ENCODE data around the gene SULT4A1. TPM values are rescaled to one million over a fixed set of nuclear protein-coding genes. Genes with fewer than 3 reads are reported as not detected.

Gene SULT4A1
- total RNA-seq, 1 donor from 2014 or later: 2.9 TPM

GRCh38 chr22:43895986-43896645 is 33.8 kb upstream of the SULT4A1 start:
- no peaks in the 10 kb centered on the region for H3K9me3 Mint-ChIP-seq (ENCODE audit: low read depth)
- peaks cover 24% of the 10 kb centered on the region for H3K27me3 Mint-ChIP-seq (ENCODE audit: low read depth)
- TF ChIP-seq, protein P1, sequence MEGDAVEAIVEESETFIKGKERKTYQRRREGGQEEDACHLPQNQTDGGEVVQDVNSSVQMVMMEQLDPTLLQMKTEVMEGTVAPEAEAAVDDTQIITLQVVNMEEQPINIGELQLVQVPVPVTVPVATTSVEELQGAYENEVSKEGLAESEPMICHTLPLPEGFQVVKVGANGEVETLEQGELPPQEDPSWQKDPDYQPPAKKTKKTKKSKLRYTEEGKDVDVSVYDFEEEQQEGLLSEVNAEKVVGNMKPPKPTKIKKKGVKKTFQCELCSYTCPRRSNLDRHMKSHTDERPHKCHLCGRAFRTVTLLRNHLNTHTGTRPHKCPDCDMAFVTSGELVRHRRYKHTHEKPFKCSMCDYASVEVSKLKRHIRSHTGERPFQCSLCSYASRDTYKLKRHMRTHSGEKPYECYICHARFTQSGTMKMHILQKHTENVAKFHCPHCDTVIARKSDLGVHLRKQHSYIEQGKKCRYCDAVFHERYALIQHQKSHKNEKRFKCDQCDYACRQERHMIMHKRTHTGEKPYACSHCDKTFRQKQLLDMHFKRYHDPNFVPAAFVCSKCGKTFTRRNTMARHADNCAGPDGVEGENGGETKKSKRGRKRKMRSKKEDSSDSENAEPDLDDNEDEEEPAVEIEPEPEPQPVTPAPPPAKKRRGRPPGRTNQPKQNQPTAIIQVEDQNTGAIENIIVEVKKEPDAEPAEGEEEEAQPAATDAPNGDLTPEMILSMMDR (IDR thresholded peaks at IDR 0.05): no peak
- no peak for DNase-seq (ENCODE audit: low spot score)
- H3K27ac Mint-ChIP-seq (ENCODE audit: unreplicated experiment): no peak overlapping the region
- no peaks in the 10 kb centered on the region for H3K36me3 Mint-ChIP-seq (ENCODE audit: low read depth)
- H3K4me1 Mint-ChIP-seq (ENCODE audit: low read depth): peaks cover 13% of the 10 kb centered on the region
- H3K4me3 Mint-ChIP-seq (ENCODE audit: unreplicated experiment): no peak overlapping the region

DNA sequence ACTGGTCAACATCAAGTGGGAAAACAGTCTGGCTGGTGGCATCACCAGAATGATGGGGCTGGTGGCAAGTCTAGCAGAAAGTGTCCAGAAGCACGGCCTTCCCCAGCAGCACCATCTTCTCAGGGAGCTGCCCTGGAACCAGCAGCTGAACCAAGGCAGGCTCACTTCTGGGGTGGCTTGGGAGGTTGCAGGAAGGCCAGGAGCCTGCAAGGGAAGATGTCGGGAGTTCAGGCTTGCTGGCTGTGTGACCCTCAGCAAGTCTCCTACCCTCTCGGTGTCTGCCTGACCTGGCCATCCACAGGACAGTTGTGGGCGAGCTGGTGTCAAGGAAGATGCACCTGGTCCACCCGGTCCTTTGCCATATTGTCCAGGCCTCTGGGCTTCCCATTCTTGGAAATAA is 31.8 kb upstream of the SULT4A1 start:
- Mint-ChIP-seq H3K27ac (ENCODE audit: unreplicated experiment) (no peak overlapping the region), H3K36me3 (ENCODE audit: low read depth) (no peaks in the 10 kb centered on the region), H3K4me3 (ENCODE audit: unreplicated experiment) (no peak overlapping the region), H3K9me3 (ENCODE audit: low read depth) (no peaks in the 10 kb centered on the region), H3K4me1 (ENCODE audit: low read depth) (peaks cover 13% of the 10 kb centered on the region), H3K27me3 (ENCODE audit: low read depth) (peaks cover 38% of the 10 kb centered on the region)
- peak; percentile 66 for DNase-seq (ENCODE audit: low spot score)
- TF ChIP-seq, protein P1 (IDR thresholded peaks at IDR 0.05): no peak

GRCh38 chr22:43893266-43893665 is 31.0 kb upstream of the SULT4A1 start:
- no peaks in the 10 kb centered on the region for H3K9me3 Mint-ChIP-seq (ENCODE audit: low read depth)
- no peak overlapping the region for H3K27ac Mint-ChIP-seq (ENCODE audit: unreplicated experiment)
- TF ChIP-seq, protein P1 (IDR thresholded peaks at IDR 0.05): no peak
- peaks cover 12% of the 10 kb centered on the region for H3K4me1 Mint-ChIP-seq (ENCODE audit: low read depth)
- peak; percentile 59 for DNase-seq (ENCODE audit: low spot score)
- peaks cover 44% of the 10 kb centered on the region for H3K27me3 Mint-ChIP-seq (ENCODE audit: low read depth)
- H3K4me3 Mint-ChIP-seq (ENCODE audit: unreplicated experiment): no peak overlapping the region
- H3K36me3 Mint-ChIP-seq (ENCODE audit: low read depth): no peaks in the 10 kb centered on the region

DNA sequence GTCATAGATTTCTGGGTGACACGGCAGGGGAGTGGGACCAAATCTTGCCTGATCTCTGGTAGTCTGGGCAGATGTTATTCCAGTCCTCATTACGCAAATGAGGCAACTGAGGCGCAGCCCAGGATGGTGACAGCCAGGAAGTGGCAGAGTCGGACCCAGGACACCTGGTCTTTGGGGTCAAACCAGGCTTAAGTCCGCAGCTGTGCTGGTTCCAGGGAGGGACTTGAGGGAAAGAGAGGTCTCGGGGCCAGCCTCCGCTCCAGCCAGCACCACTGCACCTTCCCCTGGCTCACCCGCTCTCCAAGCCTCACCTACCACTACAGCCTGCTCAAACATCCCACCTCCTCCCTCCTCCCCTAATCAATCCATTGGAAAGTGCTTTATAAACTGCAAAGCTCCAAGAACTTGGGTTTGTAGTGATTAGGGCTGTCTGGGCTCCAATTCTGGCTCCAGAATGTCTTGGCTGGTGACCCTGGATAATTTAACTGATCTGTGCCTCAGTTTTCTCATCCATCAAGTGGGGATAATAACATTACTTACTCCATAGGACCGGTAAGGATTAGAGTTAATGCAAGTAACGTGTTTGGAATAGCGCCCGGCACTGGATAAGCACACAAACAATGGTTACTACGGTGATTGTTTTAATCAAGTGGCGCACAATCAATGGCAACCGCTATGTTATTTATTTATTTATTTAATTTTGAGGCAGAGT is 30.0 kb upstream of the SULT4A1 start:
- Mint-ChIP-seq H3K4me3 (ENCODE audit: unreplicated experiment) (no peak overlapping the region), H3K4me1 (ENCODE audit: low read depth) (peaks cover 3% of the 10 kb centered on the region), H3K9me3 (ENCODE audit: low read depth) (no peaks in the 10 kb centered on the region)

More for the DNA sequence above, 30.0 kb upstream of the SULT4A1 start:
- Mint-ChIP-seq H3K36me3 (ENCODE audit: low read depth) (no peaks in the 10 kb centered on the region), H3K27ac (ENCODE audit: unreplicated experiment) (no peak overlapping the region), H3K27me3 (ENCODE audit: low read depth) (peaks cover 48% of the 10 kb centered on the region)
- TF ChIP-seq, protein P1 (IDR thresholded peaks at IDR 0.05): no peak
- peak; percentile 56 for DNase-seq (ENCODE audit: low spot score)
